IMR-90 (cell line): ENCODE measurements around the gene HNRNPAB. TPM values are rescaled to one million over a fixed set of nuclear protein-coding genes. Genes with fewer than 3 reads are reported as not detected.

ENCODE experiments used
- ATAC-seq: fragments of 200-7000 bp; cut with Tn5 transposase; 2 replicates; pipeline ENCODE4 v1.9.1; 2020; ENCODE audit warnings: low read depth, mild to moderate bottlenecking, moderate library complexity
- BruUV-seq: library from RNA; stranded (reverse); fragments of 400-500 nt; replicated peaks from 2 replicates; lab custom pipeline; 2021; lab: Mats Ljungman, UMichigan
- CTCF ChIA-PET: fragments of 300-600 bp; formaldehyde crosslinking; extraction: SDS; loops from one replicate; lab custom pipeline; 2021; ENCODE audit warnings: antibody characterized with exemption; lab: Yijun Ruan, JAX
- POLR2A ChIA-PET: fragments of 300-600 bp; sonication (Branson Sonifier 250); formaldehyde crosslinking; loops from one replicate; lab custom pipeline; 2022; ENCODE audit warnings: antibody characterized with exemption; ENCODE audit not compliant: unreplicated experiment; lab: Charles Lee
- DNase-seq: peaks from one replicate; pipeline ENCODE4 v3.0.0; 2013
- H2AFZ ChIP-seq: replicated peaks from 2 replicates; pipeline ENCODE3; 2013; ENCODE audit warnings: low read length, mild to moderate bottlenecking; ENCODE audit not compliant: poor library complexity
- H2AK5ac ChIP-seq: 2 replicates; pipeline ENCODE4 v1.6.1; 2013; ENCODE audit warnings: low read depth, low read length, inconsistent platforms
- H2AK9ac ChIP-seq: replicated peaks from 2 replicates; pipeline ENCODE3; 2013; ENCODE audit warnings: mild to moderate bottlenecking, low read depth, low read length, moderate library complexity; ENCODE audit not compliant: poor library complexity
- H2BK120ac ChIP-seq: 2 replicates; pipeline ENCODE4 v1.6.1; 2013; ENCODE audit warnings: low read depth, low read length, inconsistent platforms
- H2BK15ac ChIP-seq: 3 replicates; pipeline ENCODE4 v1.6.1; 2013; ENCODE audit warnings: low read depth, low read length, inconsistent platforms
- H2BK20ac ChIP-seq: 2 replicates; pipeline ENCODE4 v1.6.1; 2013; ENCODE audit warnings: low read depth, mild to moderate bottlenecking, inconsistent platforms, low read length, moderate library complexity
- H2BK5ac ChIP-seq: 2 replicates; pipeline ENCODE4 v1.6.1; 2013; ENCODE audit warnings: mild to moderate bottlenecking, low read depth, low read length, inconsistent platforms; ENCODE audit not compliant: poor library complexity, severe bottlenecking
- H3K14ac ChIP-seq: replicated peaks from 2 replicates; pipeline ENCODE4 v1.6.1; 2013; ENCODE audit warnings: low read depth, low read length, inconsistent platforms
- H3K18ac ChIP-seq: 2 replicates; pipeline ENCODE4 v1.6.1; 2013; ENCODE audit warnings: low read depth, low read length, control low read depth
- H3K23ac ChIP-seq: 2 replicates; pipeline ENCODE4 v1.6.1; 2013; ENCODE audit warnings: low read depth, low read length, inconsistent platforms
- H3K27ac ChIP-seq: 2 replicates; pipeline ENCODE4 v1.5.1; 2013; ENCODE audit warnings: mild to moderate bottlenecking, control low read depth, low read length; ENCODE audit not compliant: insufficient read depth
- H3K27me3 ChIP-seq: 2 replicates; pipeline ENCODE4 v1.6.1; 2013; ENCODE audit warnings: low read length; ENCODE audit not compliant: control insufficient read depth, insufficient read depth
- H3K36me3 ChIP-seq: 2 replicates; pipeline ENCODE4 v1.6.1; 2013; ENCODE audit warnings: low read length, mixed read lengths; ENCODE audit not compliant: control insufficient read depth, insufficient read depth
- H3K4ac ChIP-seq: 2 replicates; pipeline ENCODE4 v1.6.1; 2013; ENCODE audit warnings: low read depth, low read length, inconsistent platforms
- H3K4me1 ChIP-seq: 2 replicates; pipeline ENCODE4 v1.6.1; 2013; ENCODE audit warnings: low read length, mixed read lengths; ENCODE audit not compliant: control insufficient read depth, insufficient read depth
- H3K4me2 ChIP-seq: 2 replicates; pipeline ENCODE4 v1.6.1; 2013; ENCODE audit warnings: low read depth, mild to moderate bottlenecking, control low read depth, low read length, moderate library complexity
- H3K4me3 ChIP-seq: 2 replicates; pipeline ENCODE4 v1.5.1; 2013; ENCODE audit warnings: low read depth, mild to moderate bottlenecking, control low read depth, low read length, moderate library complexity; ENCODE audit not compliant: insufficient read depth
- H3K56ac ChIP-seq: 2 replicates; pipeline ENCODE4 v1.6.1; 2013; ENCODE audit warnings: low read length, inconsistent platforms; ENCODE audit not compliant: insufficient read depth; ENCODE audit errors: extremely low read depth
- H3K79me1 ChIP-seq, 2 experiments: 2 replicates each; pipeline ENCODE4 v1.6.1; 2013; ENCODE audit warnings: low read length in 2 of 2, inconsistent platforms in 1 of 2, low read depth in 1 of 2
- H3K9ac ChIP-seq: 2 replicates; pipeline ENCODE4 v1.6.1; 2013; ENCODE audit warnings: low read depth, low read length, control low read depth
- H3K9me1 ChIP-seq: 2 replicates; pipeline ENCODE4 v1.6.1; 2013; ENCODE audit warnings: low read length, inconsistent platforms; ENCODE audit not compliant: insufficient read depth
- H3K9me3 ChIP-seq: 2 replicates; pipeline ENCODE4 v1.6.1; 2013; ENCODE audit warnings: low read length; ENCODE audit not compliant: control insufficient read depth, insufficient read depth
- H4K20me1 ChIP-seq: 2 replicates; pipeline ENCODE4 v1.6.1; 2013; ENCODE audit warnings: low read length, inconsistent platforms; ENCODE audit not compliant: insufficient read depth
- H4K5ac ChIP-seq: 2 replicates; pipeline ENCODE4 v1.6.1; 2013; ENCODE audit warnings: mild to moderate bottlenecking, low read depth, low read length, control low read depth
- H4K8ac ChIP-seq, 2 experiments: 2 replicates each; pipeline ENCODE4 v1.6.1; 2013; ENCODE audit warnings: low read depth in 2 of 2, low read length in 2 of 2, control low read depth in 1 of 2, inconsistent platforms in 1 of 2
- H4K91ac ChIP-seq: 2 replicates; pipeline ENCODE4 v1.6.1; 2013; ENCODE audit warnings: low read depth, low read length, inconsistent platforms; ENCODE audit not compliant: insufficient read depth
- BHLHE40 ChIP-seq: fragments of 150-350 bp; IDR thresholded peaks from 2 replicates; pipeline ENCODE4 v1.6.1; 2016; ENCODE audit warnings: mild to moderate bottlenecking, low read depth, low read length
- CEBPB ChIP-seq: IDR thresholded peaks from 2 replicates; pipeline ENCODE4 v1.6.1; 2012; ENCODE audit warnings: low read depth, low read length, improper control_type of control experiment
- CHD1 ChIP-seq: IDR thresholded peaks from 2 replicates; pipeline ENCODE4 v1.6.1; 2012; ENCODE audit warnings: low read depth, low read length, improper control_type of control experiment
- FOS ChIP-seq: fragments of 150-350 bp; IDR thresholded peaks from 2 replicates; pipeline ENCODE4 v1.6.1; 2016; ENCODE audit warnings: low read depth, low read length
- MAFK ChIP-seq: IDR thresholded peaks from 2 replicates; pipeline ENCODE4 v1.6.1; 2012; ENCODE audit warnings: low read depth, low read length, improper control_type of control experiment
- MAZ ChIP-seq: IDR thresholded peaks from 2 replicates; pipeline ENCODE4 v1.6.1; 2012; ENCODE audit warnings: low read depth, mild to moderate bottlenecking, low read length, improper control_type of control experiment, moderate library complexity, borderline replicate concordance
- MXI1 ChIP-seq: IDR thresholded peaks from 2 replicates; pipeline ENCODE4 v1.6.1; 2012; ENCODE audit warnings: low read depth, mild to moderate bottlenecking, low read length, moderate library complexity, borderline replicate concordance
- NFE2L2 ChIP-seq: fragments of 150-350 bp; IDR thresholded peaks from 2 replicates; pipeline ENCODE4 v1.6.1; 2016; ENCODE audit warnings: low read depth, mild to moderate bottlenecking, low read length
- POLR2A ChIP-seq: IDR thresholded peaks from 2 replicates; pipeline ENCODE4 v1.6.1; 2012; ENCODE audit warnings: mild to moderate bottlenecking, low read depth, low read length
- RAD21 ChIP-seq: IDR thresholded peaks from 2 replicates; pipeline ENCODE4 v1.6.1; 2012; ENCODE audit warnings: low read length, improper control_type of control experiment
- RCOR1 ChIP-seq: IDR thresholded peaks from 2 replicates; pipeline ENCODE4 v1.6.1; 2012; ENCODE audit warnings: mild to moderate bottlenecking, low read length, improper control_type of control experiment; ENCODE audit not compliant: insufficient replicate concordance
- RFX5 ChIP-seq: IDR thresholded peaks from 2 replicates; pipeline ENCODE4 v1.8.0; 2012; ENCODE audit warnings: low read depth, mild to moderate bottlenecking, low read length, moderate library complexity
- SMC3 ChIP-seq: fragments of 150-350 bp; IDR thresholded peaks from 2 replicates; pipeline ENCODE4 v1.6.1; 2016; ENCODE audit warnings: low read depth, mild to moderate bottlenecking, antibody characterized with exemption, low read length, moderate library complexity
- WGBS, 2 experiments: methylation state at CpG; one replicate each; pipeline versions ENCODE4 v1.1.5 to v1.1.7; 2013; ENCODE audit warnings: missing lambda C conversion rate in 2 of 2; ENCODE audit not compliant: insufficient read length in 1 of 2; ENCODE audit errors: extremely low coverage in 2 of 2; 5-methylcytosine and 5-hydroxymethylcytosine counted together
- dilution Hi-C: fragments of 300-500 bp; cut with HindIII; formaldehyde crosslinking; loops from one replicate; pipeline ENCODE4 v1.14.3; 2018; ENCODE audit warnings: low sequenced_read_pairs; ENCODE audit not compliant: unreplicated experiment
- in situ Hi-C: fragments of 300-500 bp; cut with MboI; formaldehyde crosslinking; loops from 3 replicates; pipeline ENCODE4 v1.14.3; 2019; ENCODE audit warnings: low sequenced_read_pairs, inconsistent platforms, mixed read lengths
- intact Hi-C: fragments of 100-400 bp; cut with micrococcal nuclease; formaldehyde crosslinking; loops from 2 replicates; pipeline ENCODE4 v1.10.0; 2022
- polyA plus RNA-seq, 3 experiments: library from polyadenylated mRNA; depleted of rRNA; stranded (reverse); fragments of >200 nt; gene quantifications; 2 replicates each; pipeline ENCODE4 v1.2.3, GENCODE V29; 2012; ENCODE audit warnings: low replicate concordance in 1 of 3
- total RNA-seq: library from RNA; depleted of rRNA; stranded (reverse); fragments of >200 nt; gene quantifications from 2 replicates; pipeline ENCODE4 v1.2.3, GENCODE V29; 2012
- TF ChIP-seq, protein P1 (sequence below): fragments of 150-350 bp; IDR thresholded peaks from 2 replicates; pipeline ENCODE4 v1.6.1; 2017; ENCODE audit warnings: mild to moderate bottlenecking, antibody characterized with exemption, low read length, low read depth
- TF ChIP-seq, protein P2 (sequence below): fragments of 150-350 bp; IDR thresholded peaks from 2 replicates; pipeline ENCODE4 v1.6.1; 2016; ENCODE audit warnings: low read depth, mild to moderate bottlenecking, low read length, moderate library complexity, borderline replicate concordance
- TF ChIP-seq, protein P3 (sequence below): conservative IDR thresholded peaks from 2 replicates; pipeline ENCODE4 v1.5.1; 2012; ENCODE audit warnings: mild to moderate bottlenecking, low read depth, low read length, improper control_type of control experiment

Gene HNRNPAB
- total and polyA plus RNA-seq, 2 of the 4 experiments (the other 2 are of a cell fraction), result 32.1 to 128 TPM

DNA sequence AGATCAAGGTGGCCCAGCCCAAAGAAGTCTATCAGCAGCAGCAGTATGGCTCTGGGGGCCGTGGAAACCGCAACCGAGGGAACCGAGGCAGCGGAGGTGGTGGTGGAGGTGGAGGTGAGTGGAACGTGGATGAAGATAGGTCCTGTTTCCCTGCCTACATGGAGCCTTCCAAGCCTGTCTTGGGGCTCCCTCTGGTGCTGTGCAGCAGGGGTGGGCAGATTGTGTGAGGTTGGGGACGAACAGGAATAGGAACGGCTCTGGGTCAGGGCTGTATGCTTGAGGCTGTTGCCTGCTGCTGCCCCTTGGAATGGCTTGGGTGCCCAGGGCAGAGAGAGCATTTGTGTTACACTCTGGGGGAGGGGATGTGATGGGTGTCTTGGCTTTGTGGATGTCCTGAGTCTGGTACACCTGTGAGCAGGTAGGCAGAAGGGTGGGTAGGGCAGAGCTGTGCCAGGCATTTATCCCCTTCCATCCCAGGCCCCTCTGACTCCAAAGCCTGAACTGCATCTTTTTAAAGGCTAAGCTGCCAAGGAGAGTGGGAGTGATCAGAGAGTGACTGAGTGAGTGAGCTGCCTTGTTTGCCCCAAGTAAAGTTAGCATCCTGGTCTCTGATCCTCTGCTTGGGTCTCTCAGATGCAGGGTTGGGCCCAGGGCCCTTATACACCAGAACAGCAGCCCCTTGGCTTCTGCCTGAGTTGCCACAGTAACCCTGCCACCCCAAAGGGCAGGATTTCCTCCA lies 5.2 kb downstream of the HNRNPAB start:
- ChIA-PET POLR2A (no interaction called here), CTCF (no interaction called here)
- Histone ChIP-seq H4K20me1 (peaks cover 74% of the 10 kb centered on the region), H3K36me3 (peaks cover 76% of the 10 kb centered on the region), H2BK20ac (no peak overlapping the region), H2AK5ac (no peak overlapping the region), H3K4ac (no peak overlapping the region), H4K5ac (no peak overlapping the region), H3K56ac (no peak overlapping the region), H3K23ac (no peak overlapping the region), H4K91ac (no peak overlapping the region), H3K9me1 (peaks cover 26% of the 10 kb centered on the region), H2AFZ (no peak overlapping the region), H2AK9ac (no peak overlapping the region), H3K79me1 (peaks cover 29 to 76% of the 10 kb centered on the region in 2 experiments), H3K18ac (no peak overlapping the region), H4K8ac (no peak overlapping the region), H3K9me3 (no peaks in the 10 kb centered on the region), H3K4me3 (no peak overlapping the region), H3K4me1 (peaks cover 7% of the 10 kb centered on the region), H3K9ac (no peak overlapping the region), H2BK120ac (no peak overlapping the region), H2BK15ac (no peak overlapping the region), H3K27ac (no peak overlapping the region), H3K4me2 (no peak overlapping the region), H3K27me3 (no peaks in the 10 kb centered on the region), H2BK5ac (no peak overlapping the region), H3K14ac (no peak overlapping the region)
- no peak for DNase-seq
- dilution Hi-C loops (no loop called here), in situ Hi-C loops (no loop called here), intact Hi-C loops (no loop called here)
- no peak for ATAC-seq
- BruUV-seq, result no TSS peak
- 85% methylated on average over 3 of the region's 8 CpGs; no CpG with 5 or more reads in 1 of the 2 experiments for WGBS, 2 experiments
- TF ChIP-seq, protein P1, sequence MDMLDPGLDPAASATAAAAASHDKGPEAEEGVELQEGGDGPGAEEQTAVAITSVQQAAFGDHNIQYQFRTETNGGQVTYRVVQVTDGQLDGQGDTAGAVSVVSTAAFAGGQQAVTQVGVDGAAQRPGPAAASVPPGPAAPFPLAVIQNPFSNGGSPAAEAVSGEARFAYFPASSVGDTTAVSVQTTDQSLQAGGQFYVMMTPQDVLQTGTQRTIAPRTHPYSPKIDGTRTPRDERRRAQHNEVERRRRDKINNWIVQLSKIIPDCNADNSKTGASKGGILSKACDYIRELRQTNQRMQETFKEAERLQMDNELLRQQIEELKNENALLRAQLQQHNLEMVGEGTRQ, result no peak
- TF ChIP-seq CEBPB, result no peak
- no peak for TF ChIP-seq SMC3
- TF ChIP-seq MAZ, result no peak
- TF ChIP-seq, protein P2, sequence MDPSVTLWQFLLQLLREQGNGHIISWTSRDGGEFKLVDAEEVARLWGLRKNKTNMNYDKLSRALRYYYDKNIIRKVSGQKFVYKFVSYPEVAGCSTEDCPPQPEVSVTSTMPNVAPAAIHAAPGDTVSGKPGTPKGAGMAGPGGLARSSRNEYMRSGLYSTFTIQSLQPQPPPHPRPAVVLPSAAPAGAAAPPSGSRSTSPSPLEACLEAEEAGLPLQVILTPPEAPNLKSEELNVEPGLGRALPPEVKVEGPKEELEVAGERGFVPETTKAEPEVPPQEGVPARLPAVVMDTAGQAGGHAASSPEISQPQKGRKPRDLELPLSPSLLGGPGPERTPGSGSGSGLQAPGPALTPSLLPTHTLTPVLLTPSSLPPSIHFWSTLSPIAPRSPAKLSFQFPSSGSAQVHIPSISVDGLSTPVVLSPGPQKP, result no peak
- TF ChIP-seq POLR2A, result no peak
- no peak for TF ChIP-seq RAD21
- no peak for TF ChIP-seq MAFK
- TF ChIP-seq FOS, result no peak
- no peak for TF ChIP-seq BHLHE40
- no peak for TF ChIP-seq RFX5
- TF ChIP-seq CHD1, result no peak
- TF ChIP-seq NFE2L2, result no peak
- no peak for TF ChIP-seq RCOR1
- no peak for TF ChIP-seq MXI1
- TF ChIP-seq, protein P3, sequence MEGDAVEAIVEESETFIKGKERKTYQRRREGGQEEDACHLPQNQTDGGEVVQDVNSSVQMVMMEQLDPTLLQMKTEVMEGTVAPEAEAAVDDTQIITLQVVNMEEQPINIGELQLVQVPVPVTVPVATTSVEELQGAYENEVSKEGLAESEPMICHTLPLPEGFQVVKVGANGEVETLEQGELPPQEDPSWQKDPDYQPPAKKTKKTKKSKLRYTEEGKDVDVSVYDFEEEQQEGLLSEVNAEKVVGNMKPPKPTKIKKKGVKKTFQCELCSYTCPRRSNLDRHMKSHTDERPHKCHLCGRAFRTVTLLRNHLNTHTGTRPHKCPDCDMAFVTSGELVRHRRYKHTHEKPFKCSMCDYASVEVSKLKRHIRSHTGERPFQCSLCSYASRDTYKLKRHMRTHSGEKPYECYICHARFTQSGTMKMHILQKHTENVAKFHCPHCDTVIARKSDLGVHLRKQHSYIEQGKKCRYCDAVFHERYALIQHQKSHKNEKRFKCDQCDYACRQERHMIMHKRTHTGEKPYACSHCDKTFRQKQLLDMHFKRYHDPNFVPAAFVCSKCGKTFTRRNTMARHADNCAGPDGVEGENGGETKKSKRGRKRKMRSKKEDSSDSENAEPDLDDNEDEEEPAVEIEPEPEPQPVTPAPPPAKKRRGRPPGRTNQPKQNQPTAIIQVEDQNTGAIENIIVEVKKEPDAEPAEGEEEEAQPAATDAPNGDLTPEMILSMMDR, result no peak
